Right atrium auricular region (tissue), 2 donors: ENCODE data around the gene RAE1. TPM values are rescaled to one million over a fixed set of nuclear protein-coding genes. Genes with fewer than 3 reads are reported as not detected.

Experiments used
- DNase-seq: peaks from one replicate; pipeline ENCODE4 v3.0.0-alpha.2; 2019; ENCODE audit warnings: low spot score
- H3K27ac ChIP-seq, 2 donors: fragments of 200-600 bp; sonication (generic); 1 replicate in 1 of 2; 2 replicates in 1 of 2; pipeline ENCODE4 v1.5.1; 2016 to 2019
- H3K27me3 ChIP-seq, 2 donors: fragments of 200-600 bp; sonication (generic); one replicate each; pipeline versions ENCODE4 v1.5.1 to v1.6.0; 2017 to 2019
- H3K36me3 ChIP-seq: fragments of 200-600 bp; sonication (generic); one replicate; pipeline ENCODE4 v1.5.1; 2016
- H3K4me1 ChIP-seq, 2 donors: fragments of 200-600 bp; sonication (generic); one replicate each; pipeline versions ENCODE4 v1.5.1 to v1.6.0; 2017 to 2019
- H3K4me3 ChIP-seq, 2 donors: fragments of 200-600 bp; sonication (generic); 1 replicate in 1 of 2; 2 replicates in 1 of 2; pipeline ENCODE4 v1.5.1; 2017 to 2019; ENCODE audit warnings: mild to moderate bottlenecking in 1 of 2, moderate library complexity in 1 of 2
- H3K9me3 ChIP-seq, 2 donors: fragments of 200-600 bp; sonication (generic); one replicate each; pipeline ENCODE4 v1.5.1; 2019
- CTCF ChIP-seq, 2 donors: fragments of 200-600 bp; sonication (generic); IDR thresholded peaks; one replicate each; pipeline ENCODE4 v1.5.1; 2019; ENCODE audit warnings: antibody characterized with exemption in 2 of 2
- microRNA-seq, 2 donors: library from miRNA; unstranded; fragments of <30 nt; microRNA quantifications; one replicate each; pipeline ENCODE4, GENCODE V29; 2016 to 2017; ENCODE audit warnings: borderline number of aligned reads in 2 of 2, borderline replicate concordance in 1 of 2
- total RNA-seq, 2 donors: library from RNA; depleted of rRNA; stranded (reverse); fragments of >200 nt; gene quantifications; one replicate each; pipeline ENCODE4 v1.1.0, GENCODE V29; 2016

RAE1 gene
- total RNA-seq, 2 donors from 2014 or later: 11.6 to 11.8 TPM

DNA sequence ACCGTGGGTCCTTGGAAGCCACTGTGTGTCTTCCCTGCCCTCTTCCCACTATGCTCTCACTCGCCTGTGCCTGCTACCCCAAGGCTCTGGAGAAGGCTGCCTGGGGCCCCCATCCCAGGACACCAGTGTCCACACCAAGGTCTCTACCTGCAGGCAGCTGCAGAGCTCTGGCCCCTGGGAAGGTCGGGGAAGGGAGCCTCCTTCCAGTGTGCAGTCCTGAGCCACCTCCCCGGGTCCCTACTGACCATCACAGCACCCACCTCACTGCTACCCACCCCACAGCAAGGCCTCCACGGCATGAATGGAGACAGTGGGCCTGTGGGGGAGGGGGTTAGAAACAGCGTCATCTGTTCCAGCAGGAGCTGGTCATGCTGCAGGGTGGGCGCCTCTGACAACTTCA is 75.8 kb downstream of the RAE1 start:
- TF ChIP-seq CTCF (IDR thresholded peaks at IDR 0.05): no peak
- DNase-seq: no peak
- H3K27ac ChIP-seq: no peak overlapping the region

GRCh38 chr20:57428324-57429158 is 77.5 kb downstream of the RAE1 start:
- Histone ChIP-seq H3K9me3 (no peaks in the 10 kb centered on the region), H3K4me3 (no peak overlapping the region), H3K36me3 (no peaks in the 10 kb centered on the region), H3K27me3 (no peaks in the 10 kb centered on the region), H3K4me1 (peaks cover 0 to 22% of the 10 kb centered on the region in 2 donors), H3K27ac (no peak overlapping the region)
- DNase-seq: no peak
- TF ChIP-seq CTCF (IDR thresholded peaks at IDR 0.05): no peak

More for the DNA sequence above, 75.8 kb downstream of the RAE1 start:
- no peaks in the 10 kb centered on the region for H3K36me3 ChIP-seq
- no peaks in the 10 kb centered on the region for H3K27me3 ChIP-seq
- no peak overlapping the region for H3K4me3 ChIP-seq
- peaks cover 0 to 9% of the 10 kb centered on the region in 2 donors for H3K4me1 ChIP-seq
- no peaks in the 10 kb centered on the region for H3K9me3 ChIP-seq

Small RNA genes lying within 50 kb of the gene (microRNA-seq; reads per million reads assigned to microRNA genes)
- 0 reads per million in 2 donors for gene MIR4325

Other genes starting within 250 kb of the RAE1 start
- 10 to 100 TPM; 15.1 to 23.0 TPM for gene BMP7, start 84.6 kb upstream of the RAE1 start, total RNA-seq
- not detected for gene SPO11, start 21.5 kb upstream of the RAE1 start, total RNA-seq
- 100 to 1,000 TPM; 127 to 151 TPM for gene RBM38, start 40.1 kb downstream of the RAE1 start, total RNA-seq
- not detected for gene CTCFL, start 173.9 kb downstream of the RAE1 start, total RNA-seq
- 1 to 10 TPM in 1 of 2 donors, under 1 TPM in 1; 0.52 to 4.7 TPM for gene PCK1, start 209.9 kb downstream of the RAE1 start, total RNA-seq